OCI-LY1 (cell line): ENCODE data around the gene CWH43.

ENCODE experiments used
- CTCF ChIP-seq: fragments of 200-600 bp; sonication (generic), shearing (Covaris generic); IDR thresholded peaks from 2 replicates; pipeline ENCODE4 v1.5.1; 2017; ENCODE audit warnings: mild to moderate bottlenecking, antibody characterized with exemption, low read length, moderate library complexity, mixed read lengths
- EZH2 ChIP-seq: fragments of 200-600 bp; sonication (generic), shearing (Covaris generic); IDR thresholded peaks from 2 replicates; pipeline ENCODE4 v1.8.0; 2017; ENCODE audit warnings: borderline replicate concordance, mixed run types, mild to moderate bottlenecking, antibody characterized with exemption, low read length, moderate library complexity, mixed read lengths

DNA sequence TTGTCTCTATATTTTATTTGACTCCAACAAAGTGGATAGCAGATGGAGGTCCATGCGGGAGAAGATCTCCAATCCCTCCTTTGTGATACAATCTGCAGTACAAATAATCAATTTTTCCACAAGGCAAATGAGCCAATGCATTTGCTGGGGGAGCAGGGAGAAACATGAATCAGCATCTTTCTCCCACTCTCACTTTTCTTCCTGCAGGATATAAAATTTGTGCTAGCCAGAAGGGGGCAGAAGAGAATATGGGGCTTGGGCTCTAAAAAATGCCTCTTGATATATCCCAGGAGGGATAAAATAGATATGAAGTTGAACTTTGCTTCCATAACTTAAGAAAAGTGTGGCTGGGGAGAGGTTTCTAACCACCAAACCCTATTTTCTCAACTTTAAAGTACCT lies 38.3 kb upstream of the CWH43 start:
- TF ChIP-seq CTCF = no peak
- TF ChIP-seq EZH2 = no peak
